ENCODE data around the gene POLR2J. TPM values are rescaled to one million over a fixed set of nuclear protein-coding genes. Genes with fewer than 3 reads are reported as not detected.

Gene POLR2J
- total RNA-seq, 1 experiment from 2014 or later: 69.4 TPM

- no peak overlapping the region for H3K27ac ChIP-seq (ENCODE audit: low read length)
- no peak for TF ChIP-seq REST (IDR thresholded peaks at IDR 0.05; ENCODE audit: insufficient read depth in 1 of 2, low read depth in 2 of 2, low read length in 1 of 2)
- TF ChIP-seq POLR2AphosphoS5 (IDR thresholded peaks at IDR 0.05; ENCODE audit: low read depth, low read length): no peak
- no peak for TF ChIP-seq TCF7L2 (IDR thresholded peaks at IDR 0.05; ENCODE audit: low read depth, low read length)
- no peak for TF ChIP-seq CTCF (IDR thresholded peaks at IDR 0.05)
- TF ChIP-seq SIN3A (IDR thresholded peaks at IDR 0.05; ENCODE audit: borderline replicate concordance, insufficient read depth, low read depth, low read length): no peak
- in situ Hi-C loops (cut with HindIII; ENCODE audit: low pct_unique_long_range_greater_than_20kb, low sequenced_read_pairs) (no loop called here), intact Hi-C loops (cut with micrococcal nuclease; ENCODE audit: unreplicated experiment) (no loop called here)
- no TSS peak for BruUV-seq (replicated peaks)
- DNase-seq (ENCODE audit: low read depth, low spot score): no peak
- H3K9me3 ChIP-seq (ENCODE audit: control insufficient read depth, insufficient read depth, low read depth, low read length): no peaks in the 10 kb centered on the region
- POLR2A ChIA-PET: interaction anchor here (0.5 kb wide), 1 partner anchor 76 kb away, joined by 3 read pairs; no protein-coding TSS in a partner anchor
- no peaks in the 10 kb centered on the region for H3K36me3 ChIP-seq (ENCODE audit: control insufficient read depth, insufficient read depth, low read length)
- CTCF ChIA-PET: interaction anchor here (0.6 kb wide), 1 partner anchor 42 kb away, joined by 8 read pairs; no protein-coding TSS in a partner anchor
- peaks cover 3% of the 10 kb centered on the region for H3K4me1 ChIP-seq (ENCODE audit: control insufficient read depth, insufficient read depth, low read length)
- ATAC-seq: no peak
- no peak overlapping the region for H3K4me3 ChIP-seq (ENCODE audit: low read depth in 2 of 2, low read length in 2 of 2)
- H3K27me3 ChIP-seq (ENCODE audit: control insufficient read depth, insufficient read depth, low read length): no peaks in the 10 kb centered on the region
Observed at GRCh38 chr7:102446387-102447156, 32.1 kb downstream of the POLR2J start.

GRCh38 chr7:102445674-102446071 is 33.0 kb downstream of the POLR2J start:
- intact Hi-C loops (cut with micrococcal nuclease; ENCODE audit: unreplicated experiment): no loop called here
- H3K36me3 ChIP-seq (ENCODE audit: control insufficient read depth, insufficient read depth, low read length): no peaks in the 10 kb centered on the region

More at GRCh38 chr7:102445674-102446071, 33.0 kb downstream of the POLR2J start:
- DNase-seq (ENCODE audit: low read depth, low spot score) (no peak), ATAC-seq (no peak)
- peaks cover under 1% of the 10 kb centered on the region for H3K4me1 ChIP-seq (ENCODE audit: control insufficient read depth, insufficient read depth, low read length)
- POLR2A ChIA-PET: no interaction called here
- no peaks in the 10 kb centered on the region for H3K27me3 ChIP-seq (ENCODE audit: control insufficient read depth, insufficient read depth, low read length)
- H3K4me3 ChIP-seq (ENCODE audit: low read depth in 2 of 2, low read length in 2 of 2): no peak overlapping the region
- CTCF ChIA-PET: interaction anchor here (0.6 kb wide), 1 partner anchor 41 kb away, joined by 8 read pairs; no protein-coding TSS in a partner anchor
- in situ Hi-C loops (cut with HindIII; ENCODE audit: low pct_unique_long_range_greater_than_20kb, low sequenced_read_pairs): no loop called here
- H3K27ac ChIP-seq (ENCODE audit: low read length): no peak overlapping the region
- BruUV-seq (replicated peaks): no TSS peak
- TF ChIP-seq CTCF (IDR thresholded peaks at IDR 0.05) (no peak), POLR2AphosphoS5 (IDR thresholded peaks at IDR 0.05; ENCODE audit: low read depth, low read length) (no peak), SIN3A (IDR thresholded peaks at IDR 0.05; ENCODE audit: borderline replicate concordance, insufficient read depth, low read depth, low read length) (no peak), REST (IDR thresholded peaks at IDR 0.05; ENCODE audit: insufficient read depth in 1 of 2, low read depth in 2 of 2, low read length in 1 of 2) (no peak), TCF7L2 (IDR thresholded peaks at IDR 0.05; ENCODE audit: low read depth, low read length) (no peak)
- H3K9me3 ChIP-seq (ENCODE audit: control insufficient read depth, insufficient read depth, low read depth, low read length): no peaks in the 10 kb centered on the region

All from Panc1 (cell line).